ENCODE results near the gene MTRR.

The MTRR gene

GRCh38 chr5:7882926-7883325 is 14.0 kb downstream of the MTRR start:
- TF ChIP-seq SPI1 (IDR thresholded peaks at IDR 0.05; ENCODE audit: low read depth, low read length), result no peak
- TF ChIP-seq TAF1 (IDR thresholded peaks at IDR 0.05; ENCODE audit: low read depth, low read length), result no peak
- no peak for TF ChIP-seq POLR2AphosphoS5 (IDR thresholded peaks at IDR 0.05; ENCODE audit: low read depth, low read length)
- no peak for TF ChIP-seq POLR2A (IDR thresholded peaks at IDR 0.05; ENCODE audit: low read depth, low read length)
- no peak for TF ChIP-seq PAX5 (IDR thresholded peaks at IDR 0.05; ENCODE audit: insufficient read depth, low read length, severe bottlenecking)
- TF ChIP-seq POU2F2 (IDR thresholded peaks at IDR 0.05; ENCODE audit: low read depth, low read length), result no peak
- DNase-seq (ENCODE audit: insufficient read length, low spot score), result no peak
- FAIRE-seq, result no peak

- no peak for TF ChIP-seq POLR2A (IDR thresholded peaks at IDR 0.05; ENCODE audit: low read depth, low read length)
- TF ChIP-seq POU2F2 (IDR thresholded peaks at IDR 0.05; ENCODE audit: low read depth, low read length), result no peak
- no peak for TF ChIP-seq PAX5 (IDR thresholded peaks at IDR 0.05; ENCODE audit: insufficient read depth, low read length, severe bottlenecking)
- no peak for TF ChIP-seq TAF1 (IDR thresholded peaks at IDR 0.05; ENCODE audit: low read depth, low read length)
- TF ChIP-seq SPI1 (IDR thresholded peaks at IDR 0.05; ENCODE audit: low read depth, low read length), result no peak
- DNase-seq (ENCODE audit: insufficient read length, low spot score), result no peak
- FAIRE-seq, result no peak
These were observed 15.7 kb downstream of the MTRR start for GRCh38 chr5:7884491-7885267.

GRCh38 chr5:7886849-7887475 is 18.0 kb downstream of the MTRR start:
- FAIRE-seq (no peak), DNase-seq (ENCODE audit: insufficient read length, low spot score) (no peak)

DNA sequence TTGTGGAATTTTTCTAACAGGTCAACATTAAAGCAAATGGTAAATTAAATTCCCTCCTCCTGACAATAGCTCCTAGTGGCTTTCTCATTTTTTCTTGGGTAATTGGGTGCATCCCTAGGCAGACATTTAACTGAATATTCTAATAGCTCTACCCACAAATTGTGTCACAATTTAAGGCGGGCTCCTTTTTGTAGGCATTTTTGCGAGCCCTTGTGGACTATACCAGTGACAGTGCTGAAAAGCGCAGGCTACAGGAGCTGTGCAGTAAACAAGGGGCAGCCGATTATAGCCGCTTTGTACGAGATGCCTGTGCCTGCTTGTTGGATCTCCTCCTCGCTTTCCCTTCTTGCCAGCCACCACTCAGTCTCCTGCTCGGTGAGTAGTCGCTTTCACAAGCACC is 20.0 kb downstream of the MTRR start:
- TF ChIP-seq SPI1 (IDR thresholded peaks at IDR 0.05; ENCODE audit: low read depth, low read length), result no peak
- TF ChIP-seq POLR2AphosphoS5 (IDR thresholded peaks at IDR 0.05; ENCODE audit: low read depth, low read length), result no peak
- TF ChIP-seq TAF1 (IDR thresholded peaks at IDR 0.05; ENCODE audit: low read depth, low read length), result no peak
- no peak for TF ChIP-seq POU2F2 (IDR thresholded peaks at IDR 0.05; ENCODE audit: low read depth, low read length)
- no peak for TF ChIP-seq POLR2A (IDR thresholded peaks at IDR 0.05; ENCODE audit: low read depth, low read length)
- TF ChIP-seq PAX5 (IDR thresholded peaks at IDR 0.05; ENCODE audit: insufficient read depth, low read length, severe bottlenecking), result no peak
- FAIRE-seq (no peak), DNase-seq (ENCODE audit: insufficient read length, low spot score) (no peak)

More at GRCh38 chr5:7886849-7887475, 18.0 kb downstream of the MTRR start:
- no peak for TF ChIP-seq POLR2A (IDR thresholded peaks at IDR 0.05; ENCODE audit: low read depth, low read length)
- no peak for TF ChIP-seq PAX5 (IDR thresholded peaks at IDR 0.05; ENCODE audit: insufficient read depth, low read length, severe bottlenecking)
- TF ChIP-seq TAF1 (IDR thresholded peaks at IDR 0.05; ENCODE audit: low read depth, low read length), result no peak

DNA sequence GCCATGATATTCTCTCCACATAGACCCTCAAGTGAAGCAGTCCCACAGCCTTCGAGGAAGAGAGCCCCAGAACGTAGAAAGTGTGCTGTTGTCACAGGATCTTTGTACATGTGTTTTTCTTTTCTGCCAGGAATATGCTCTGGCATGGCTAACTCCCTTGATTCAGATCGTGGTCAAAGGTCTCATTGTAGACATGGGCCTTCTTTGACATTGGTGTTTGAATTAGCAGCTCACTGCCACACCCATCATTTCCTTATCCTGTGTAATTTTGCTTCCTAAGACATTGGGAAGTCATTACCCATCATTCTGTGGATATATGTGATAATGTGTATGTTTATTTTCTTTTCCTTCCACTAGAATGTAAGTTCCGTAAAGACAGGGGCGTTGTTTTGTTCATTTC is 25.5 kb downstream of the MTRR start:
- TF ChIP-seq POLR2AphosphoS5 (IDR thresholded peaks at IDR 0.05; ENCODE audit: low read depth, low read length) (no peak), SPI1 (IDR thresholded peaks at IDR 0.05; ENCODE audit: low read depth, low read length) (no peak), PAX5 (IDR thresholded peaks at IDR 0.05; ENCODE audit: insufficient read depth, low read length, severe bottlenecking) (no peak), TAF1 (IDR thresholded peaks at IDR 0.05; ENCODE audit: low read depth, low read length) (no peak), POLR2A (IDR thresholded peaks at IDR 0.05; ENCODE audit: low read depth, low read length) (no peak), POU2F2 (IDR thresholded peaks at IDR 0.05; ENCODE audit: low read depth, low read length) (no peak)
- FAIRE-seq (peak; percentile 78), DNase-seq (ENCODE audit: insufficient read length, low spot score) (no peak)

- DNase-seq (ENCODE audit: insufficient read length, low spot score) (no peak), FAIRE-seq (no peak)
- TF ChIP-seq SPI1 (IDR thresholded peaks at IDR 0.05; ENCODE audit: low read depth, low read length) (peak; percentile 38; the same call in 1 of the 2 replicates), POLR2A (IDR thresholded peaks at IDR 0.05; ENCODE audit: low read depth, low read length) (no peak), TAF1 (IDR thresholded peaks at IDR 0.05; ENCODE audit: low read depth, low read length) (no peak), POLR2AphosphoS5 (IDR thresholded peaks at IDR 0.05; ENCODE audit: low read depth, low read length) (no peak), PAX5 (IDR thresholded peaks at IDR 0.05; ENCODE audit: insufficient read depth, low read length, severe bottlenecking) (no peak), POU2F2 (IDR thresholded peaks at IDR 0.05; ENCODE audit: low read depth, low read length) (no peak)
These were observed 25.9 kb downstream of the MTRR start for GRCh38 chr5:7894860-7895259.

- FAIRE-seq (no peak), DNase-seq (ENCODE audit: insufficient read length, low spot score) (no peak)
- no peak for TF ChIP-seq TAF1 (IDR thresholded peaks at IDR 0.05; ENCODE audit: low read depth, low read length)
- TF ChIP-seq POLR2AphosphoS5 (IDR thresholded peaks at IDR 0.05; ENCODE audit: low read depth, low read length), result no peak
- TF ChIP-seq POU2F2 (IDR thresholded peaks at IDR 0.05; ENCODE audit: low read depth, low read length), result no peak
- TF ChIP-seq POLR2A (IDR thresholded peaks at IDR 0.05; ENCODE audit: low read depth, low read length), result no peak
- no peak for TF ChIP-seq PAX5 (IDR thresholded peaks at IDR 0.05; ENCODE audit: insufficient read depth, low read length, severe bottlenecking)
- no peak for TF ChIP-seq SPI1 (IDR thresholded peaks at IDR 0.05; ENCODE audit: low read depth, low read length)
These were observed 28.2 kb downstream of the MTRR start for GRCh38 chr5:7897014-7897600.

DNA sequence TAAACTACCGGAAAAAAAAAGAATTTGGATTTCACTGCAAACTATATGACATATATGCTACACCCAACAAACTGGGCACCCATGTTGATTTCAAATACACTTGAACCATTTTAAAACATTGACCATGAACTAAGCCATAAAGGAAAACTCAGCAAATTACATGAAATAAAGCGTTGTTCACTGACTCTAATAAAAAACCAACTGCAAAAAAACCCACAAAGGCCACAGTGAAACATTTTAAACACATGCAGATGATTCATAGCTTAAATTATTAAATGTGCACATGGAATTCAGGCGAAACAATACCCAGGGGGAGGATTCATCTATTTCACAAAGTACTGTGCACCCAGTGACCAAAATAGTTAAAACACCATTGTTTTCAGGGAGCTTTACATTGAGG is 33.3 kb downstream of the MTRR start:
- TF ChIP-seq POLR2A (IDR thresholded peaks at IDR 0.05; ENCODE audit: low read depth, low read length) (no peak), PAX5 (IDR thresholded peaks at IDR 0.05; ENCODE audit: insufficient read depth, low read length, severe bottlenecking) (no peak), POLR2AphosphoS5 (IDR thresholded peaks at IDR 0.05; ENCODE audit: low read depth, low read length) (no peak), SPI1 (IDR thresholded peaks at IDR 0.05; ENCODE audit: low read depth, low read length) (no peak), POU2F2 (IDR thresholded peaks at IDR 0.05; ENCODE audit: low read depth, low read length) (no peak), TAF1 (IDR thresholded peaks at IDR 0.05; ENCODE audit: low read depth, low read length) (no peak)
- DNase-seq (ENCODE audit: insufficient read length, low spot score) (no peak), FAIRE-seq (no peak)
